Measurements from ENCODE around the gene PCDHGA11. TPM values are rescaled to one million over a fixed set of nuclear protein-coding genes. Genes with fewer than 3 reads are reported as not detected.

Gene PCDHGA11
- 4.8 and 6.8 TPM in 2 replicates for total RNA-seq (2014; rRNA removed; shearing (Covaris generic))
- 3.4 and 4.1 TPM in 2 replicates for total RNA-seq (2022)
- percentile 68 among the genes with signal in this experiment for Bru-seq, nascent RNA
- BruChase-seq, experiment 1, labeled RNA remaining after a 6-hour chase = percentile 72 among the genes with signal in this experiment
- percentile 80 among the genes with signal in this experiment for BruChase-seq, experiment 2, labeled RNA remaining after a 2-hour chase
- long read RNA-seq = 0 reads

DNA sequence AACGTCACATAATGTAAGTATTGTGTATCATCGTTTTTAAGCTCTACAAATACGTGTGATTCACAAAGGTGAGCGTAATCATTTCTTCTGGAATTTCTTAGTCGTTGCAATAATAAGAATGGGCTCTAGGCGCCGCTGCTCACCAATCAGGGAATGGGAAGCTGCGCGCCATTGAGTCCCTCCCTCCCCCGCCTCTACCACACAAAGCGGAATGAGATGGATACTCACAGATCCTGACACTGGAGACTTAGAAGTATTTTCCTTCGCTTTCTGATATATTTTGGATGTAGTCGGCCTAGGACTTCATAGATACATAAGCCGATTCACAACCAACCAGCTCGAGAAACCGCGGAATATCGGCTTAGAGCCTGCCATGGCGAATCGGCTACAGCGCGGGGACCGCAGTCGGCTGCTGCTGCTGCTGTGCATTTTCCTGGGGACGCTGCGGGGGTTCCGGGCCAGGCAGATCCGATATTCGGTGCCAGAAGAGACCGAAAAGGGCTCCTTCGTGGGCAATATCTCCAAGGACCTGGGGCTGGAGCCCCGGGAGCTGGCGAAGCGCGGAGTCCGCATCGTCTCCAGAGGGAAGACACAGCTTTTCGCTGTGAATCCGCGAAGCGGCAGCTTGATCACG, at the start of gene PCDHGA11:
TSS of gene PCDHGA11 (plus strand) at position 197 of the 634 bp plus-strand sequence. CDS start at position 374, 177 bp downstream.
- Histone ChIP-seq H3K27ac (ENCODE audit: low read depth, low read length, poor library complexity, severe bottlenecking) (no peak within 1 kb of the TSS), H2AFZ (ENCODE audit: low read length) (peak within 1 kb of the TSS; percentile 80), H3K4me1 (ENCODE audit: insufficient read depth, low read length, poor library complexity, severe bottlenecking) (peaks cover 7% of the 10 kb centered on the region), H3K4me3 (ENCODE audit: low read depth, low read length, poor library complexity, severe bottlenecking) (peak within 1 kb of the TSS; percentile 64), H3K4me2 (ENCODE audit: low read length) (peak within 1 kb of the TSS; percentile 65), H3K36me3 (ENCODE audit: insufficient read depth, low read length) (no peaks in the 10 kb centered on the region), H3K9me3 (ENCODE audit: low read length) (no peaks in the 10 kb centered on the region), H3K9me2 (ENCODE audit: insufficient read depth, low read length) (no peaks in the 10 kb centered on the region), H4K20me1 (ENCODE audit: insufficient read depth, low read length) (no peaks in the 10 kb centered on the region), H3K79me2 (ENCODE audit: insufficient read depth, low read depth, low read length) (no peaks in the 10 kb centered on the region)
- ChIA-PET POLR2A (interaction anchor here (1.0 to 2.0 kb wide), 5 partner anchors 10 to 143 kb away, joined by 3 to 8 read pairs (median 5); partner anchors contain the start of genes PCDHGA12 and PCDHGB2), CTCF (ENCODE audit: unreplicated experiment) (interaction anchor here (0.6 to 2.1 kb wide), 8 partner anchors 9 to 143 kb away, joined by 3 to 9 read pairs (median 4); partner anchors contain the start of genes PCDHGA12 and PCDHGB3)
- intact Hi-C loops (cut with micrococcal nuclease; ENCODE audit: unreplicated experiment) = loop anchor here (2.0 kb wide), 1 partner anchor 54 kb away; the partner anchor contains the start of gene PCDHGC3
- no TSS peak for BruUV-seq (replicated peaks)
- DNase-seq (ENCODE audit: low spot score) = peak; percentile 76
- no peak for TF ChIP-seq EZH2phosphoT487 (IDR thresholded peaks at IDR 0.05; ENCODE audit: borderline replicate concordance, low read depth, low read length)
- TF ChIP-seq, protein P1, sequence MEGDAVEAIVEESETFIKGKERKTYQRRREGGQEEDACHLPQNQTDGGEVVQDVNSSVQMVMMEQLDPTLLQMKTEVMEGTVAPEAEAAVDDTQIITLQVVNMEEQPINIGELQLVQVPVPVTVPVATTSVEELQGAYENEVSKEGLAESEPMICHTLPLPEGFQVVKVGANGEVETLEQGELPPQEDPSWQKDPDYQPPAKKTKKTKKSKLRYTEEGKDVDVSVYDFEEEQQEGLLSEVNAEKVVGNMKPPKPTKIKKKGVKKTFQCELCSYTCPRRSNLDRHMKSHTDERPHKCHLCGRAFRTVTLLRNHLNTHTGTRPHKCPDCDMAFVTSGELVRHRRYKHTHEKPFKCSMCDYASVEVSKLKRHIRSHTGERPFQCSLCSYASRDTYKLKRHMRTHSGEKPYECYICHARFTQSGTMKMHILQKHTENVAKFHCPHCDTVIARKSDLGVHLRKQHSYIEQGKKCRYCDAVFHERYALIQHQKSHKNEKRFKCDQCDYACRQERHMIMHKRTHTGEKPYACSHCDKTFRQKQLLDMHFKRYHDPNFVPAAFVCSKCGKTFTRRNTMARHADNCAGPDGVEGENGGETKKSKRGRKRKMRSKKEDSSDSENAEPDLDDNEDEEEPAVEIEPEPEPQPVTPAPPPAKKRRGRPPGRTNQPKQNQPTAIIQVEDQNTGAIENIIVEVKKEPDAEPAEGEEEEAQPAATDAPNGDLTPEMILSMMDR (conservative IDR thresholded peaks at IDR 0.05; ENCODE audit: low read length) = peak; percentile 96

DNA sequence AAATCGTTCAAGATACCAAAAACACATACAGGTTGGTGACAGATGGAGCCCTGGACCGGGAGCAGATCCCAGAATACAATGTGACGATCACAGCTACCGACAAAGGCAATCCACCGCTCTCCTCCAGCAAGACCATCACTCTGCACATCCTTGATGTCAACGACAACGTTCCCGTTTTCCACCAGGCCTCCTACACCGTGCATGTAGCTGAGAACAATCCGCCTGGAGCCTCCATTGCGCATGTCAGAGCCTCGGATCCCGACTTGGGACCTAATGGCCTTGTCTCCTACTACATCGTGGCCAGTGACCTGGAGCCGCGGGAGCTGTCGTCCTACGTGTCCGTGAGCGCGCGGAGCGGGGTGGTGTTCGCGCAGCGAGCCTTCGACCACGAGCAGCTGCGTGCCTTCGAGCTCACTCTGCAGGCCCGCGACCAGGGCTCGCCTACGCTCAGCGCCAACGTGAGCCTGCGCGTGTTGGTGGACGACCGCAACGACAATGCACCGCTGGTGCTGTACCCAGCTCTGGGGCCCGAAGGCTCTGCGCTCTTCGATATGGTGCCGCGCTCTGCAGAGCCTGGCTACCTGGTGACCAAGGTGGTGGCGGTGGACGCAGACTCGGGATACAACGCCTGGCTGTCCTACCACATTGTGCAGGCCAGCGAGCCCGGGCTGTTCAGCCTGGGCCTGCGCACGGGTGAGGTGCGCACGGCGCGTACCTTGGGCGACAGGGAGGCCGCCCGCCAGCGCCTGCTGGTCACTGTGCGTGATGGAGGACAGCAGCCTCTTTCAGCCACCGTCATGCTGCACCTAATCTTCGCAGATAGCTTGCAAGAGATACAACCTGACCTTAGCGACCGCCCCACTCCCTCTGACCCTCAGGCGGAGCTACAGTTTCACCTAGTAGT, 49.0 kb upstream of the PCDHGA11 start:
- H3K9me3 ChIP-seq (ENCODE audit: low read length) = no peaks in the 10 kb centered on the region

More for the DNA sequence above, 49.0 kb upstream of the PCDHGA11 start:
- ChIA-PET POLR2A (no interaction called here), CTCF (ENCODE audit: unreplicated experiment) (interaction anchor here (0.9 kb wide), 1 partner anchor 12 kb away, joined by 3 read pairs; no protein-coding TSS in a partner anchor)
- Histone ChIP-seq H2AFZ (ENCODE audit: low read length) (no peak overlapping the region), H3K36me3 (ENCODE audit: insufficient read depth, low read length) (peaks cover 11% of the 10 kb centered on the region; the same call in 1 of the 2 replicates), H4K20me1 (ENCODE audit: insufficient read depth, low read length) (no peaks in the 10 kb centered on the region), H3K27ac (ENCODE audit: low read depth, low read length, poor library complexity, severe bottlenecking) (no peak overlapping the region), H3K9me2 (ENCODE audit: insufficient read depth, low read length) (no peaks in the 10 kb centered on the region), H3K79me2 (ENCODE audit: insufficient read depth, low read depth, low read length) (no peaks in the 10 kb centered on the region), H3K4me3 (ENCODE audit: low read depth, low read length, poor library complexity, severe bottlenecking) (no peak overlapping the region), H3K4me2 (ENCODE audit: low read length) (no peak overlapping the region), H3K4me1 (ENCODE audit: insufficient read depth, low read length, poor library complexity, severe bottlenecking) (peaks cover 12% of the 10 kb centered on the region)
- TF ChIP-seq, protein P1 (conservative IDR thresholded peaks at IDR 0.05; ENCODE audit: low read length) = no peak
- TF ChIP-seq EZH2phosphoT487 (IDR thresholded peaks at IDR 0.05; ENCODE audit: borderline replicate concordance, low read depth, low read length) = no peak
- intact Hi-C loops (cut with micrococcal nuclease; ENCODE audit: unreplicated experiment) = loop anchor here (5.0 kb wide), 1 partner anchor 185 kb away; no protein-coding TSS in a partner anchor
- DNase-seq (ENCODE audit: low spot score) = no peak
- no TSS peak for BruUV-seq (replicated peaks)
